HG03095 (cell line): ENCODE measurements around the gene HMGCR.

Experiments used
- ATAC-seq: cut with Tn5 transposase; IDR thresholded peaks from one replicate; pipeline ENCODE4 v1.9.1; 2021; ENCODE audit warnings: moderate library complexity; ENCODE audit not compliant: unreplicated experiment

HMGCR gene

GRCh38 chr5:75380099-75380498 lies 43.1 kb downstream of the HMGCR start:
- no peak for ATAC-seq

DNA sequence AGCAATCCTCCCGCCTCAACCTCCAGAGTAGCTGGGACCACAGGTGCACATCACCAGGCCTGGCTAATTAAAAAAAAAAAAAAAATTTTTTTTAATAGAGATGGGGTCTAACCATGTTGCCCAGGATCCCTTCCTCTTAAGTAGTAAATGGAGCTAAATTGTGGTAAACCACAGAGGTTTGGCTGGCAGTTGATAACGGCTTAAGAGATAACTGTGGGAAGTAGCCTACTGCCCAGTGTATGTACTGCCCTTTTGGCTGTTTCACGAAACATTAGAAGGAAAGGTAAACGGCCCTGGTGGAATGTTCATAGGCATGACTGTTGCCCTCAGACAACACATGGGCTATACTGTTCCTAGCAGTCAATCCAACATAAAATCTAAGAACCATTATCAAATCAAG lies 44.4 kb downstream of the HMGCR start:
- no peak for ATAC-seq

GRCh38 chr5:75384218-75384617 lies 47.2 kb downstream of the HMGCR start:
- ATAC-seq: no peak

DNA sequence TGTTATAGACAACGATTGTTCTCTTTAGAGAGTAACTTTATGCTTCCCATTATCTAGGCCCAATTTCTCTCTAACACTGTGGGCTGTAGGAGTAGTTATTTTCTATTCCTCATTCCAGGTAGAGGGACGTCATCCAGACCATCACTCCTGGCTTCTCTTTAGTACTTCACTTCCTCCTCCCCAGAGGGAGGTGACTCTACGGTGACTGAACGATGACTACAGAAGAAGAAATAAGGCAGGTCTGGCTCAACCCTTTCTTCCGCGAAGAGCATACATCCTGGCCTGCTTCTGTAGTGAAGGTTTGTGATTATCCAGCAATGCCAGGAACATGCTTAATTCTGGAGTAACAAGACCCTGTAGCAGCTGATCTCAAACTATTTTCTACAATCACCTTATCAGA lies 50.8 kb downstream of the HMGCR start:
- no peak for ATAC-seq

DNA sequence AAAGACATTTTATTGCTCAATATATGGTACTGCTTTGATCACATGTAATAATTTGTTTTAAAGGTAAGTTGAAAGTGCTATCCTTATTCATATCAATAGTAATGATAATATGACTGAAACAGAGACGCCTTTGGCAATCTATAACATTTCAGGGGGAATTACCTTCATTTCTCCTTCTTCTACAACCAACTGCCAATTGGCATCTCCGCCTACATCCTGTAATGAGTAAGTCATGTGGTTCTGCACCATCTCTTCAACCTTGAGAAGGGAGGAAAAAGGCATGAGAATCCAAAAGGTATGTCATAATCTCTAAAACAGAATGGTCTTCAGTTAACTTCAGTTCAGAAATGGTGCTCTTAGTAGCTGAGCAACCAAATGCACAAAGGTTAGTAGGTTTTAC lies 52.4 kb downstream of the HMGCR start:
- no peak for ATAC-seq

DNA sequence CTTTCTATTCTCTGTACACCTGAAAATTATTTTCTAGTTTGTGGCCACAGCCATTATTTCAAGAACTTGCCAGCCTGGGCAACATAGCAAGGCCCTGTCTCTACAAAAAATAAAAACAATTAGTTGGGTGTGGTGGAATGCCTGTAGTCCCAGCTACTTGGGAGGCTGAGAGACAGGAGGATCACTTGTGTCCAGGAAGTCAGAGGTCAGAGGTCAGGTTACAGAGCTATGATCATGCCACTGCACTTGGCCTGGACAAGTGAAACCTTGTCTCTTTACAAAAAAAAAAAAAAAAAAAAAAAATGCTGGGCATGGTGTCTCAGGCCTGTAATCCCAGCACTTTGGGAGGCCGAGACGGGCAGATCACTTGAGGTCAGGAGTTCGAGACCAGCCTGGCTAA lies 58.3 kb downstream of the HMGCR start:
- no peak for ATAC-seq

DNA sequence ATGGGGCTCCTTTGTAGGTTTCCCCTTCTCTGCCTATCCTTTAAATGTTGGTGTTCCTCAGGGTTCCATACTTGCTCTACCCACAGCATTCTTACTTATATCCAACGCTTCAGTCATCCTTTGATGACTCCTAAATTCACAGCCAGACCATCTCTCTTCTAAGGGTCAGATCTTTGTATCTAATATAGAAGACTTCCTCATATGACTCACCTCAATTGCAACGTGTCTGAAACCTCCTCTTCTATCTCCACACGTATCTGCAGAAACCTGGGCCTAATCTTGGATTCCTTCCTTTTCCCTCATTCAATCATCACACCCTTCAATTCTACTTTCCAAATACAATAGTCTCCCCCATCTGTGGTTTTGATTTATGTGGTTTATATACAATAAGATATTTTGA lies 68.3 kb downstream of the HMGCR start:
- no peak for ATAC-seq
